ENCODE data around the gene CSGALNACT2. TPM values are rescaled to one million over a fixed set of nuclear protein-coding genes. Genes with fewer than 3 reads are reported as not detected.
"Not testable (repeated sequence)": the region's sequence is repeated elsewhere in the genome, so short reads cannot be mapped to it uniquely, and the experiment has no call there.

CSGALNACT2 gene
- total and polyA plus RNA-seq, 5 donors from 2014 or later = 17.2 to 69.4 (median 24.6) TPM

GRCh38 chr10:43219848-43220247 lies 81.6 kb downstream of the CSGALNACT2 start:
- peak overlapping the region in 1 of 3 donors; percentile 56 for H3K27ac Mint-ChIP-seq
- no peak overlapping the region for H3K4me3 Mint-ChIP-seq
- no peak overlapping the region for H3K4me3 ChIP-seq (ENCODE audit: low read depth, low read length)
- H3K36me3 Mint-ChIP-seq = no peaks in the 10 kb centered on the region
- no peaks in the 10 kb centered on the region for H3K9me3 ChIP-seq (ENCODE audit: control insufficient read depth in 2 of 2, low read length in 2 of 2)
- H3K4me1 Mint-ChIP-seq = peaks cover 0 to 2% (median under 1%) of the 10 kb centered on the region in 4 donors
- DNase-seq (no peak), ATAC-seq (ENCODE audit: low read depth in 2 of 2) (no peak)
- H3K27me3 Mint-ChIP-seq = no peaks in the 10 kb centered on the region
- H3K4me1 ChIP-seq (ENCODE audit: control insufficient read depth, insufficient read depth, low read length, poor library complexity, severe bottlenecking) = no peaks in the 10 kb centered on the region
- H3K36me3 ChIP-seq (ENCODE audit: control insufficient read depth, insufficient read depth, low read length) = no peaks in the 10 kb centered on the region
- H3K27ac ChIP-seq (ENCODE audit: insufficient read depth, low read length, poor library complexity, severe bottlenecking) = no peak overlapping the region
- no peaks in the 10 kb centered on the region for H3K27me3 ChIP-seq (ENCODE audit: control insufficient read depth, insufficient read depth, low read length)
- H3K9me3 Mint-ChIP-seq = peaks cover 0 to 2% (median 0%) of the 10 kb centered on the region in 7 donors

- not testable (repeated sequence) for DNase-seq; H3K4me1 ChIP-seq (ENCODE audit: control insufficient read depth, insufficient read depth, low read length, poor library complexity, severe bottlenecking); H3K4me3 ChIP-seq (ENCODE audit: low read depth, low read length); H3K9me3 Mint-ChIP-seq; H3K4me1 Mint-ChIP-seq; H3K27me3 Mint-ChIP-seq; H3K9me3 ChIP-seq (ENCODE audit: control insufficient read depth in 2 of 2, low read length in 2 of 2); ATAC-seq (ENCODE audit: low read depth in 2 of 2); H3K27ac ChIP-seq (ENCODE audit: insufficient read depth, low read length, poor library complexity, severe bottlenecking); H3K4me3 Mint-ChIP-seq; H3K27me3 ChIP-seq (ENCODE audit: control insufficient read depth, insufficient read depth, low read length); H3K36me3 ChIP-seq (ENCODE audit: control insufficient read depth, insufficient read depth, low read length); H3K27ac Mint-ChIP-seq; H3K36me3 Mint-ChIP-seq
Observed at GRCh38 chr10:43220251-43220650, 82.0 kb downstream of the CSGALNACT2 start.

- Mint-ChIP-seq H3K36me3 (no peaks in the 10 kb centered on the region), H3K4me3 (no peak overlapping the region), H3K27me3 (no peaks in the 10 kb centered on the region), H3K4me1 (peaks cover 0 to 11% (median 4%) of the 10 kb centered on the region in 4 donors), H3K27ac (no peak overlapping the region), H3K9me3 (peaks cover 0 to 2% (median 0%) of the 10 kb centered on the region in 7 donors)
- H3K9me3 ChIP-seq (ENCODE audit: control insufficient read depth in 2 of 2, low read length in 2 of 2) = no peaks in the 10 kb centered on the region
- DNase-seq = no peak
- H3K27me3 ChIP-seq (ENCODE audit: control insufficient read depth, insufficient read depth, low read length) = no peaks in the 10 kb centered on the region
- H3K36me3 ChIP-seq (ENCODE audit: control insufficient read depth, insufficient read depth, low read length) = no peaks in the 10 kb centered on the region
- no peak overlapping the region for H3K27ac ChIP-seq (ENCODE audit: insufficient read depth, low read length, poor library complexity, severe bottlenecking)
- H3K4me3 ChIP-seq (ENCODE audit: low read depth, low read length) = no peak overlapping the region
- H3K4me1 ChIP-seq (ENCODE audit: control insufficient read depth, insufficient read depth, low read length, poor library complexity, severe bottlenecking) = peaks cover 4% of the 10 kb centered on the region
- ATAC-seq (ENCODE audit: low read depth in 2 of 2) = no peak
Observed at GRCh38 chr10:43220657-43221418, 82.6 kb downstream of the CSGALNACT2 start.

- Histone ChIP-seq H3K4me1 (ENCODE audit: control insufficient read depth, insufficient read depth, low read length, poor library complexity, severe bottlenecking) (peaks cover 9% of the 10 kb centered on the region), H3K27me3 (ENCODE audit: control insufficient read depth, insufficient read depth, low read length) (no peaks in the 10 kb centered on the region), H3K9me3 (ENCODE audit: control insufficient read depth in 2 of 2, low read length in 2 of 2) (no peaks in the 10 kb centered on the region), H3K27ac (ENCODE audit: insufficient read depth, low read length, poor library complexity, severe bottlenecking) (no peak overlapping the region), H3K36me3 (ENCODE audit: control insufficient read depth, insufficient read depth, low read length) (no peaks in the 10 kb centered on the region), H3K4me3 (ENCODE audit: low read depth, low read length) (no peak overlapping the region)
- peaks cover 0 to 18% (median 6%) of the 10 kb centered on the region in 4 donors for H3K4me1 Mint-ChIP-seq
- H3K9me3 Mint-ChIP-seq = peaks cover 0 to 2% (median 0%) of the 10 kb centered on the region in 7 donors
- ATAC-seq (ENCODE audit: low read depth in 2 of 2) (no peak), DNase-seq (no peak)
- H3K27me3 Mint-ChIP-seq = no peaks in the 10 kb centered on the region
- H3K27ac Mint-ChIP-seq = no peak overlapping the region
- no peak overlapping the region for H3K4me3 Mint-ChIP-seq
- no peaks in the 10 kb centered on the region for H3K36me3 Mint-ChIP-seq
Observed at GRCh38 chr10:43221419-43222209, 83.4 kb downstream of the CSGALNACT2 start.

GRCh38 chr10:43222210-43222720 lies 84.0 kb downstream of the CSGALNACT2 start:
- no peak overlapping the region for H3K4me3 Mint-ChIP-seq
- peaks cover 0 to under 1% (median 0%) of the 10 kb centered on the region in 7 donors for H3K9me3 Mint-ChIP-seq
- H3K36me3 ChIP-seq (ENCODE audit: control insufficient read depth, insufficient read depth, low read length) = no peaks in the 10 kb centered on the region
- no peak for DNase-seq
- H3K27ac ChIP-seq (ENCODE audit: insufficient read depth, low read length, poor library complexity, severe bottlenecking) = no peak overlapping the region
- H3K9me3 ChIP-seq (ENCODE audit: control insufficient read depth in 2 of 2, low read length in 2 of 2) = no peaks in the 10 kb centered on the region
- ATAC-seq (ENCODE audit: low read depth in 2 of 2) = no peak
- no peaks in the 10 kb centered on the region for H3K36me3 Mint-ChIP-seq
- peaks cover 0 to 21% (median 8%) of the 10 kb centered on the region in 4 donors for H3K4me1 Mint-ChIP-seq
- no peaks in the 10 kb centered on the region for H3K27me3 ChIP-seq (ENCODE audit: control insufficient read depth, insufficient read depth, low read length)
- no peak overlapping the region for H3K27ac Mint-ChIP-seq
- H3K27me3 Mint-ChIP-seq = no peaks in the 10 kb centered on the region
- H3K4me3 ChIP-seq (ENCODE audit: low read depth, low read length) = no peak overlapping the region
- H3K4me1 ChIP-seq (ENCODE audit: control insufficient read depth, insufficient read depth, low read length, poor library complexity, severe bottlenecking) = peaks cover 9% of the 10 kb centered on the region

GRCh38 chr10:43223056-43223455 lies 84.8 kb downstream of the CSGALNACT2 start:
- DNase-seq (no peak), ATAC-seq (ENCODE audit: low read depth in 2 of 2) (no peak)
- Histone ChIP-seq H3K4me1 (ENCODE audit: control insufficient read depth, insufficient read depth, low read length, poor library complexity, severe bottlenecking) (peaks cover 9% of the 10 kb centered on the region), H3K36me3 (ENCODE audit: control insufficient read depth, insufficient read depth, low read length) (no peaks in the 10 kb centered on the region), H3K9me3 (ENCODE audit: control insufficient read depth in 2 of 2, low read length in 2 of 2) (no peaks in the 10 kb centered on the region), H3K27me3 (ENCODE audit: control insufficient read depth, insufficient read depth, low read length) (no peaks in the 10 kb centered on the region), H3K27ac (ENCODE audit: insufficient read depth, low read length, poor library complexity, severe bottlenecking) (no peak overlapping the region), H3K4me3 (ENCODE audit: low read depth, low read length) (no peak overlapping the region)
- Mint-ChIP-seq H3K4me3 (no peak overlapping the region), H3K36me3 (no peaks in the 10 kb centered on the region), H3K4me1 (peaks cover 0 to 25% (median 8%) of the 10 kb centered on the region in 4 donors), H3K27ac (no peak overlapping the region), H3K9me3 (no peaks in the 10 kb centered on the region), H3K27me3 (peaks cover 5% of the 10 kb centered on the region)

GRCh38 chr10:43224321-43224720 lies 86.1 kb downstream of the CSGALNACT2 start:
- no peaks in the 10 kb centered on the region for H3K9me3 ChIP-seq (ENCODE audit: control insufficient read depth in 2 of 2, low read length in 2 of 2)
- Mint-ChIP-seq H3K27me3 (peaks cover 14% of the 10 kb centered on the region), H3K4me1 (peaks cover 0 to 35% (median 14%) of the 10 kb centered on the region in 4 donors), H3K36me3 (no peaks in the 10 kb centered on the region), H3K27ac (no peak overlapping the region), H3K4me3 (no peak overlapping the region), H3K9me3 (no peaks in the 10 kb centered on the region)
- H3K36me3 ChIP-seq (ENCODE audit: control insufficient read depth, insufficient read depth, low read length) = no peaks in the 10 kb centered on the region
- peaks cover 2% of the 10 kb centered on the region for H3K27me3 ChIP-seq (ENCODE audit: control insufficient read depth, insufficient read depth, low read length)
- DNase-seq (no peak), ATAC-seq (ENCODE audit: low read depth in 2 of 2) (no peak)
- H3K4me3 ChIP-seq (ENCODE audit: low read depth, low read length) = no peak overlapping the region
- no peak overlapping the region for H3K27ac ChIP-seq (ENCODE audit: insufficient read depth, low read length, poor library complexity, severe bottlenecking)
- peaks cover 20% of the 10 kb centered on the region for H3K4me1 ChIP-seq (ENCODE audit: control insufficient read depth, insufficient read depth, low read length, poor library complexity, severe bottlenecking)

All from CD4-positive, CD25-positive, alpha-beta regulatory T cell (primary cell).